Left ventricle myocardium inferior (tissue), 1 donor: ENCODE results near the gene SURF2. TPM values are rescaled to one million over a fixed set of nuclear protein-coding genes. Genes with fewer than 3 reads are reported as not detected.

Experiments
- DNase-seq: peaks from one replicate; pipeline ENCODE4 v3.0.0-alpha.2; 2020
- H3K27ac ChIP-seq: fragments of 200-600 bp; replicated peaks from 2 replicates; pipeline ENCODE4 v1.8.0; 2021
- H3K27me3 ChIP-seq: fragments of 200-600 bp; 2 replicates; pipeline ENCODE4 v1.8.0; 2021; ENCODE audit warnings: low read depth
- H3K36me3 ChIP-seq: fragments of 200-600 bp; 2 replicates; pipeline ENCODE4 v1.8.0; 2021
- H3K4me1 ChIP-seq: fragments of 200-600 bp; 2 replicates; pipeline ENCODE4 v1.8.0; 2021
- H3K4me3 ChIP-seq: fragments of 200-600 bp; 2 replicates; pipeline ENCODE4 v1.8.0; 2021; ENCODE audit warnings: mild to moderate bottlenecking, moderate library complexity
- H3K9me3 ChIP-seq: fragments of 200-600 bp; replicated peaks from 2 replicates; pipeline ENCODE4 v1.8.0; 2021
- CTCF ChIP-seq: fragments of 200-600 bp; IDR thresholded peaks from 2 replicates; pipeline ENCODE4 v1.8.0; 2021; ENCODE audit warnings: antibody characterized with exemption, mild to moderate bottlenecking, borderline replicate concordance
- intact Hi-C: fragments of 100-400 bp; cut with micrococcal nuclease; formaldehyde crosslinking; loops from one replicate; pipeline ENCODE4 v1.11.0; 2022
- total RNA-seq: library from RNA; stranded (reverse); fragmentation: NEBNext Ultra II Directional; extraction: Animal tissue kit (Norgen Biotek cat#: 25700); gene quantifications from one replicate; pipeline ENCODE4 v1.2.1, GENCODE V29; 2021
- donor health status: DM: no; HTN: yes; CAD: no; lungs with severe emphysema.

The SURF2 gene
- total RNA-seq, 1 donor from 2014 or later, result 17.4 TPM

- no peaks in the 10 kb centered on the region for H3K9me3 ChIP-seq
- H3K27ac ChIP-seq, result no peak overlapping the region
- H3K36me3 ChIP-seq, result peaks cover 36% of the 10 kb centered on the region
- no peak overlapping the region for H3K4me3 ChIP-seq
- no peak for TF ChIP-seq CTCF
- no peaks in the 10 kb centered on the region for H3K27me3 ChIP-seq
- DNase-seq, result no peak
- intact Hi-C loops, result no loop called here
- H3K4me1 ChIP-seq, result peaks cover 85% of the 10 kb centered on the region
Measured at GRCh38 chr9:133370685-133371084, 14.3 kb downstream of the SURF2 start.

- Histone ChIP-seq H3K27ac (peak overlapping the region; percentile 27), H3K9me3 (no peaks in the 10 kb centered on the region), H3K36me3 (peaks cover 30% of the 10 kb centered on the region), H3K4me1 (peaks cover 89% of the 10 kb centered on the region), H3K4me3 (no peak overlapping the region), H3K27me3 (no peaks in the 10 kb centered on the region)
- no peak for TF ChIP-seq CTCF
- no peak for DNase-seq
- intact Hi-C loops, result no loop called here
Measured at GRCh38 chr9:133371261-133371711, 14.9 kb downstream of the SURF2 start.

- Histone ChIP-seq H3K9me3 (no peaks in the 10 kb centered on the region), H3K4me1 (peaks cover 96% of the 10 kb centered on the region), H3K36me3 (peaks cover 21% of the 10 kb centered on the region), H3K27me3 (no peaks in the 10 kb centered on the region), H3K4me3 (no peak overlapping the region), H3K27ac (peak overlapping the region; percentile 27)
- no peak for TF ChIP-seq CTCF
- intact Hi-C loops, result no loop called here
- no peak for DNase-seq
Measured at GRCh38 chr9:133372144-133372543, 15.8 kb downstream of the SURF2 start.

GRCh38 chr9:133374612-133375115 lies 18.3 kb downstream of the SURF2 start:
- peak overlapping the region; percentile 97 for H3K27ac ChIP-seq
- H3K27me3 ChIP-seq, result no peaks in the 10 kb centered on the region
- no peak for DNase-seq
- intact Hi-C loops, result no loop called here
- H3K36me3 ChIP-seq, result peaks cover 16% of the 10 kb centered on the region
- peaks cover 71% of the 10 kb centered on the region for H3K4me1 ChIP-seq
- TF ChIP-seq CTCF, result no peak
- peak overlapping the region; percentile 97 for H3K4me3 ChIP-seq
- no peaks in the 10 kb centered on the region for H3K9me3 ChIP-seq

- H3K27me3 ChIP-seq, result no peaks in the 10 kb centered on the region
- intact Hi-C loops, result no loop called here
- no peaks in the 10 kb centered on the region for H3K9me3 ChIP-seq
- H3K27ac ChIP-seq, result peak overlapping the region; percentile 97
- peak overlapping the region; percentile 97 for H3K4me3 ChIP-seq
- no peak for TF ChIP-seq CTCF
- H3K4me1 ChIP-seq, result peaks cover 66% of the 10 kb centered on the region
- peaks cover 13% of the 10 kb centered on the region for H3K36me3 ChIP-seq
- DNase-seq, result no peak
Measured at GRCh38 chr9:133375116-133375723, 18.9 kb downstream of the SURF2 start.
